Daoy (cell line): ENCODE results near the gene AP3B1. TPM values are rescaled to one million over a fixed set of nuclear protein-coding genes. Genes with fewer than 3 reads are reported as not detected.

ENCODE experiments used
- DNase-seq: peaks from one replicate; pipeline ENCODE4 v3.0.0-alpha.2; 2015; ENCODE audit warnings: low read depth
- total RNA-seq: library from RNA; depleted of rRNA; stranded (reverse); fragments of >200 nt; shearing (Covaris generic); gene quantifications from 2 replicates; pipeline ENCODE4 v1.2.3, GENCODE V29; 2014; rRNA removed

The AP3B1 gene, protein sequence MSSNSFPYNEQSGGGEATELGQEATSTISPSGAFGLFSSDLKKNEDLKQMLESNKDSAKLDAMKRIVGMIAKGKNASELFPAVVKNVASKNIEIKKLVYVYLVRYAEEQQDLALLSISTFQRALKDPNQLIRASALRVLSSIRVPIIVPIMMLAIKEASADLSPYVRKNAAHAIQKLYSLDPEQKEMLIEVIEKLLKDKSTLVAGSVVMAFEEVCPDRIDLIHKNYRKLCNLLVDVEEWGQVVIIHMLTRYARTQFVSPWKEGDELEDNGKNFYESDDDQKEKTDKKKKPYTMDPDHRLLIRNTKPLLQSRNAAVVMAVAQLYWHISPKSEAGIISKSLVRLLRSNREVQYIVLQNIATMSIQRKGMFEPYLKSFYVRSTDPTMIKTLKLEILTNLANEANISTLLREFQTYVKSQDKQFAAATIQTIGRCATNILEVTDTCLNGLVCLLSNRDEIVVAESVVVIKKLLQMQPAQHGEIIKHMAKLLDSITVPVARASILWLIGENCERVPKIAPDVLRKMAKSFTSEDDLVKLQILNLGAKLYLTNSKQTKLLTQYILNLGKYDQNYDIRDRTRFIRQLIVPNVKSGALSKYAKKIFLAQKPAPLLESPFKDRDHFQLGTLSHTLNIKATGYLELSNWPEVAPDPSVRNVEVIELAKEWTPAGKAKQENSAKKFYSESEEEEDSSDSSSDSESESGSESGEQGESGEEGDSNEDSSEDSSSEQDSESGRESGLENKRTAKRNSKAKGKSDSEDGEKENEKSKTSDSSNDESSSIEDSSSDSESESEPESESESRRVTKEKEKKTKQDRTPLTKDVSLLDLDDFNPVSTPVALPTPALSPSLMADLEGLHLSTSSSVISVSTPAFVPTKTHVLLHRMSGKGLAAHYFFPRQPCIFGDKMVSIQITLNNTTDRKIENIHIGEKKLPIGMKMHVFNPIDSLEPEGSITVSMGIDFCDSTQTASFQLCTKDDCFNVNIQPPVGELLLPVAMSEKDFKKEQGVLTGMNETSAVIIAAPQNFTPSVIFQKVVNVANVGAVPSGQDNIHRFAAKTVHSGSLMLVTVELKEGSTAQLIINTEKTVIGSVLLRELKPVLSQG
- total RNA-seq = 39.0 and 71.8 TPM in 2 replicates

GRCh38 chr5:78294248-78295034 lies at the start of gene AP3B1:
Gene AP3B1 (minus strand): TSS chr5:78294698. CDS start chr5:78294579, 119 bp downstream.
- DNase-seq = peak; percentile 100

DNA sequence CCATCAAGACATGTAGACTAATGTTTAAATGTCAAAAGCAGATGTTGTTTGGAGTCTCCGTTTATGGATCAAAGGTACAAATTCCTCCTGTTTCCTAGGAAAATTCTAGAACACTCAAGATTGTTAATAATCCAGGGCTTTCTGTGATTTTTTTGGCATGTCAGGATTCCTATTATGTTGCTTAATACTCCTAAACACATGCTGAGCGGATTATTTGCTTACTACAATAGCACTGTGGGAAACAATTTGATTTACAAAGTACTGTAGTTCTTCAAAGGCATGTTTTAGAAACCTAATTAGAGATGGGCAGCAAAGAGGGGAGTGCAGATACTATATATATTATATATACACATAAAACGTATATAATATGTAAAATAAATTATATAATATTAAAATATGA lies 46.9 kb upstream of the AP3B1 start:
- DNase-seq = no peak

DNA sequence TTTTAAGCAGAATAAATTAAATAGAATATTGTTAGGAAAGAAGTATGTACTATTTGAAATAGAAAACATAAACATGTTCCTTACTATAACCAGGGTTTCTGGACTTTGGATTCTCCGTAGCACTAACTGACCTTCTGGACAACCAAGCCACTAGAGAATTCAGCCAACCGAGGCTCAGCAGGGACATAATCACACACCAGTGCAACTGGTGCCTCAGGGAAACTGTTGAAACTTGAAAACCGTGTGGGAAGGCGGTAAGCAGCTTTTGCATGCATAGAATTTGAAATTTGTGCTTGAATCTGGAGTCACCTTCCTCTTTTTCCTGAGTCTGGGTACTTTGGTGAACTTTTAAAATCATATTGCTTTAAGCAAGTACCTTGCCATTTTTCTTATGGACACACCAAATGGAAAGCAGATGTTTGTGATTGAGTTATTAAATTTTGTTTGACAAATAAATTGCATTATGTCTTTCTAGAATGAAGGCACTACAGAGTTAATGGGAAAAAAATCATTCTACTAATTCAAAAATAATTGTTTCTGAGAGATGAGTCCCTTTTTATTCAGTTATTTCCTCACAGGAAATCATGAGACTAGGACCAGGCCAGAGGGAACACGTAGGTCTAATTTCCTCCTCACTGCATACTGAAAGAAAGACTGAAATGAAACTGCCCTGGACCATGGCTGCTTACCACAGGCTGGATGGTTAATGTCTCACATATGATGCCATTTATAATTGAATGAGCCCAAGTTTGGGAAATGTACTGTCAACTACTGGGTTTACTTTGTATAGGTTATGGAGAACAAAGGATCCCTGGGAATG lies 45.3 kb upstream of the AP3B1 start:
- DNase-seq = no peak

GRCh38 chr5:78336698-78337097 lies 42.2 kb upstream of the AP3B1 start:
- no peak for DNase-seq

DNA sequence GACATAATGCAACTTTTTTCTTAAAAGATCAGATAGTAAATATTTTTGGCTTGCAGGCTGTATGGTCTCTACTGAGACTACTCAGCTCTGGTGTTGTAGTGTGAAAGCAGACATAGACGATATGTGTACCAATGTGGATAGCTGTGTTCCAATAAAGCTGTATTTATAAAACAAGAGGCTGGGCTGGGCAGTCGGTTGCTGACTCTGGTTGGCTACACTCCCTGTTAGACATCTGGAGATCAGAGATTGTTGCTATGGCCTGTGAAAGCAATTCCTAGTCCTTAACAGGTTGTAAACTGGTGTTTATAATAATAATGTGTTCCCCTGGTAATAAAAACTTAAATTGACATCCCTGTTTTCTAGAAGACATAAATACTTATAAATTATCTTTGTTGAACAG lies 41.5 kb upstream of the AP3B1 start:
- no peak for DNase-seq

- DNase-seq = no peak
Observed at GRCh38 chr5:78334811-78335210, 40.3 kb upstream of the AP3B1 start.

DNA sequence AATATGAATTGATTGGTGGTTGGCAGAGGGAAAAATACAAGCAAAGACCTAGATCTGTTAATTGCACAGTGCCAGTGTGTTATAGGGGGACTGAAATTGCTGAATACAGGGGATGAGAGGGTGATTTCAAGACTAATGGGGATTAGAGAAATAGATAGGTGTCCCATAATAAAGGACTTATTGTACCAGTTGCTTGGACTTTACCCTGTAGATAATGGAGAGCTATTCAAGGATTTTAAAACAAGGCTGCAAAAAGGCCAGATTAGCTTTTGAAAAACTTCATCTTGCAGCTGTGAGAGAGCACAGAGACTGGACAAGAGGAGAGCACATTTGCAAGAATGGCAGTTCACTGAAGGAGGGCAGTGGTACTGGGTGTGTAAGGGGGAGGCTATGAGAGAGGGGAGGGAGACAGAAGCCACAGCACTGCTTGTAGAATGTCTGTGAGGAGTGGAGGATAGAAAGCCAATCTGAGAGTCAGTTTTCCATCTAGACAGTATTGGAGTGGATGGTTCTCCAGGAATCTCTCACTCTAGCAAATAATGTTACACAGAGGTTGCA lies 37.1 kb upstream of the AP3B1 start:
- no peak for DNase-seq

- DNase-seq = no peak
Observed at GRCh38 chr5:78328585-78329173, 34.2 kb upstream of the AP3B1 start.

DNA sequence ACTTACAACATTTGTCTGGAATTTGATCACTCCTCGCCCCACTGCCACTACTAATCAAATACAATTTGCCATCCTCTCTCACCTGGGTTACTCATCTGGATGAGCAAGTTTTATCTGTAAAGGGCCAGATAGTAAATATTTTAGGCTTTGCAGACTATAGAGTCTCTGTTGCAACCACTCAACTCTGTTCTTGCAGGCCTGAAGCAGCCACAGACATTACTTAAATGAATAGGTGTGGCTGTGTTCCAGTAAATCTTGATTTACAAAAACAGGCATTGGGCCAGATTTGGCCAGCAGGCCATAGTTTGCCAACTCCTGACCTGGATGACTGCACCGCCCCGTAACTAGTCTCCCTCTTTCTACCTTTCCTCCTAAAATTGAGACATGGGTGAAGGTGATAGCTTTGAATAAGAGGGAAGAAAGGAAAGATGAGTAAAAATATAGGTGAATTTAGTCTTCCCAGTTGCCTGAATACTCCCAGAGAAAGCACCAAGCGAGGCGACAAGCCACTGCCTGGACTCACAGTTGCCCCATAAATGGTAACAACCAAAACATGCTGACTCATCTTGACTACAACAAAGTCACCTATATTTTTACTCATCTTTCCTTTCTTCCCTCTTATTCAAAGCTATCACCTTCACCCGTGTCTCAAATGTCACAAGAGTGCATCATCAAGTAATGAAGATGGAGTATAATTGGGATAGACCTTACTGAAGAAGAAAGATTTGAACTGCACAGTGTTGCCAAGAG lies 33.4 kb upstream of the AP3B1 start:
- DNase-seq = no peak

DNA sequence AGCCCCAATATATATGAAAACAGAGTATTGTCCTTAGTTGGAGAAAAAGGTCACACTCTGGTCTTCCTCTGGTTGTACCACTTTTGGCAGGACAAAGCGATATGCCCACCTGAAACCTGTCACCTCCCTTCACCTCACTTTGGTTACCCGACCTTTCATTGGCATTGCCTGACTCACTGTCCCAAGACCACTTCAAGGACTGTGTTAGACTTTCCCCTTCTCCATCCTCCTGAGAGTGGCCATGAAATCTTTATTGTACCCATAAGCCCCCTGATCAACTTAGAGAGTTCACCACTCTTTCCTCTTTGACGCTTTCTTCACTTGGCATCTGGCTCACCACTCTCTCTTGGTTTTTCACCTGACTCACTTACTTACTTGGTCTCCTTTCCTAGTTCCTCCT lies 32.4 kb upstream of the AP3B1 start:
- no peak for DNase-seq

DNA sequence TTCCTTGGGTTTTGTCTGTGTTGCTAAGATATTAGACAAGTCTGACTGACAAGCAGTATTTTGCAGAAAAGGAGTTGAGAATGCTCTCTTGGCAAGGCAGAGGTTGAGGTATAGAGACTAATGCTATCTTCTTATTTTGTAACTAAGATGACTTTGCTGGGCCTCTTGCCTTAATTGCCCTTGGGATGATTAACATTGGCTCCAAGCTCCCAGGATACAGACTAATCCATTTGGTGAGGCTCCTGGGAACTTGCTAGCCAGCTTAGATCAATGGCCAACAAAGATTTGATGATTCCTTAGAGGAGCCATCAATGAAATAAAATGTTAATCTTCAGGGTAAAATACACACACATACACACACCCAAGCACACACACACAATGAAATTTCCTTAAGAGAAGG lies 28.7 kb upstream of the AP3B1 start:
- no peak for DNase-seq

GRCh38 chr5:78320401-78320800 lies 25.9 kb upstream of the AP3B1 start:
- DNase-seq = peak; percentile 12

DNA sequence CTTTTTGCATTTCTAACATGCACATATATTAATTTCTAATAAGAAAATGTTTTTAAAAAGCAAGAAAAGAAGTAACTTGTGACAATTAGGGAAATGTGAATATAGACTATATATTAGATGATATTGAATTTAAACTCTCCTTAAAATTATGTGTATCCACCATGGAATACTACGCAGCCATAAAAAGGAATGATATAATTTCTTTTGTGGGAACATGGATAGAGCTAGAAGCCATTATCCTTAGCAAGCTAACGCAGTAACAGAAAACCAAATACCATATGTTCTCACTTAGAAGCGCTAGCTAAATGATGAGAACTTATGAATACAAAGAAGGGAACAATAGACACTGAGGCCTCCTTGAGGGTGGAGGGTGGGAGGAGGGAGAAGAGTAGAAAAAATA lies 23.8 kb upstream of the AP3B1 start:
- no peak for DNase-seq

DNA sequence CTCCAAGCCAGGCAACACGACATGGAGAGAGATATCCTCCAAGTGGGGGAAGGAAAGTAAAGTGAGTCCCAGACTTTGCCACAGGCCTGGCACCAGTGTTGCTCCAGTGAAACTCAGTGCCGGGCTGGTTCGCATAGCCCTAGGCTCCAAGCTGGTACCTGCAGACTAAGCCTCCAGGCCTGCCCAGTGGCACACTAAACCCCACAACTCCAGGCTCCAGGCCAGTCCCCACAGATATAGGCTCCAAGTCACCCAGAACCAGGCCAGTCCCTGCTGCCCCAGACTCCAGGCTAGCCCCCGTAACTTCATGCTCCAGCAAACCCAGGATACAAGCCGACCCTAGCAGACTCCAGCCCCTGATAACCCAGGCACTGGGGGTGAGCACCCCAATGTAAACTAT lies 23.0 kb upstream of the AP3B1 start:
- DNase-seq = no peak

- no peak for DNase-seq
Observed at GRCh38 chr5:78308703-78309102, 14.2 kb upstream of the AP3B1 start.

GRCh38 chr5:78300464-78301045 lies 6.1 kb upstream of the AP3B1 start:
- no peak for DNase-seq

- peak; percentile 26 for DNase-seq
Observed at GRCh38 chr5:78295035-78295961, 800 bp upstream of the AP3B1 start.

DNA sequence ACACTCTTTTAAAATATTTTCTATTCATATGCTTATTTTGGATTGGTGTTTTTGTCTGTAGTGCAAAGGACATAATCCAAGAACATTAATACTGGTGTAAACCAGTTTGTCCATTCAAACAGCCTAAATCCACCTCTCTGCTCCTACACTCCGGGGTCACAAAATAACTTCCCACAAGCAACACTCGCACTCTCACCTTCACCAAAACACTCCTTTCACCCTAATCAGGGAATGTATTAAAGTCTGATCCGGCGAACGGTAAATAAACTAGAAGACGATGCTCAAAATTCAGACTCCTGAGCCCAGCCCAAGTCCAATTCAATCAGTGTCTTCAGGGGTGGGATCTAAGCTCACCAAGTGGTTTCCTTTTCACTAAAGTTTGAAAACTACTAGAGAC lies 649 bp downstream of the AP3B1 start:
- no peak for DNase-seq
